ENCODE measurements around the gene B4GALT2.

- no peak for TF ChIP-seq CTCF (IDR thresholded peaks at IDR 0.05)
- no peak for TF ChIP-seq RCOR1 (IDR thresholded peaks at IDR 0.05; ENCODE audit: low read length)
- no peak for TF ChIP-seq REST (IDR thresholded peaks at IDR 0.05; ENCODE audit: low read depth, low read length)
- TF ChIP-seq SIN3A (IDR thresholded peaks at IDR 0.05; ENCODE audit: borderline replicate concordance, low read depth, low read length) = no peak
- TF ChIP-seq USF2 (IDR thresholded peaks at IDR 0.05; ENCODE audit: borderline replicate concordance, low read depth, low read length) = no peak
- TF ChIP-seq RAD21 (IDR thresholded peaks at IDR 0.05; ENCODE audit: low read length) = no peak
- TF ChIP-seq MEF2A (IDR thresholded peaks at IDR 0.05; ENCODE audit: borderline replicate concordance, low read depth) = no peak
- no peak for TF ChIP-seq TAF1 (IDR thresholded peaks at IDR 0.05; ENCODE audit: borderline replicate concordance, low read depth, low read length)
Observed at GRCh38 chr1:43936431-43937151, 42.4 kb upstream of the B4GALT2 start.
